Stimulated activated CD4-positive, alpha-beta T cell treated with anti-CD3 and anti-CD28 coated beads, Interleukin-15, amount 100 ng/mL, for 1 hour (primary cell): ENCODE measurements around the gene C1QC.

Experiments
- DNase-seq, 2 donors: peaks; one replicate each; pipeline ENCODE4 v3.0.0-alpha.2; 2020; ENCODE audit warnings: low read depth in 1 of 2, low spot score in 1 of 2

C1QC gene

DNA sequence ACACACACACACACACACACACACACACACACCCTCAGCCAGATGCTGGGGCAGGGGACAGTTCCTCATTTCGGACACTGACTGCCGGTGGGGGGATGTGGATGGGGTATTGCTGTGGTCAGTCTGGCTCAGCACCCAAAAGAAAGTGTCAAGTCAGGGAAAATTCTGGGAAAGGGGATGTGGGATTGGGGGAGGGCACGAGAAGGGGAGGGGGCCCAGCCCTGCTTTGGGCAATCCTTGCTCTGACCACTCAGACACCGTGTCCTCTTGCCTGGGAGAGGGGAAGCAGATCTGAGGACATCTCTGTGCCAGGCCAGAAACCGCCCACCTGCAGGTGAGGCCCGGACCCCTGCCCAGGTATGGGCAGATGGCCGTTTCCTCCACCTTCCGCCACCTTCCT is at the start of gene C1QC:
TSS of gene C1QC (plus strand) at position 253 of the 400 bp plus-strand sequence. CDS start 391 bp downstream, outside the sequence.
- DNase-seq, result no peak

- DNase-seq, result no peak
These were observed 49.0 kb upstream of the C1QC start for GRCh38 chr1:22594396-22594795.

GRCh38 chr1:22595108-22595507 is 48.3 kb upstream of the C1QC start:
- DNase-seq, result no peak

DNA sequence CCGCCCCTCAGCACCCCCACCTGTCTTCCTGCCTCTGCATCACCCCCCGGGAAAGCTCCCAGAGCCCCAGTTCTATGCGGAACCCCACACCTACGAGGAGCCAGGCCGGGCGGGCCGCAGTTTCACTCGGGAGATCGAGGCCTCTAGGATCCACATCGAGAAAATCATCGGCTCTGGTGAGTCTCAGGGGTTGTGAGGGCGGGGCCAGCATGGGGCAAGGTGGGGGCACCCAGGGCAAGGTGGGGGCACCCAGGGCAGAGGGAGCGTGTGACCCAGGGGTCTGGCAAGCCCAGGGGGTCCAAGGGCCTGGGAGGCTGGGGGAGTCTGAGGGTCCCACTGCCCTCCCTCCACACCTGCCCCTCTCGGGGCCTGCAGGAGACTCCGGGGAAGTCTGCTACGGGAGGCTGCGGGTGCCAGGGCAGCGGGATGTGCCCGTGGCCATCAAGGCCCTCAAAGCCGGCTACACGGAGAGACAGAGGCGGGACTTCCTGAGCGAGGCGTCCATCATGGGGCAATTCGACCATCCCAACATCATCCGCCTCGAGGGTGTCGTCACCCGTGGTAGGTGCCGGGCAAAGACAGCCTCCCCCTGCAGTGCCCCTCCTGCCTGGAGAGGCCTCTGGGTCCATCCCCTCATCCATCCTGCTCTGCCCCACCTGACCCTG is 46.0 kb upstream of the C1QC start:
- DNase-seq, result no peak

GRCh38 chr1:22597996-22598395 is 45.4 kb upstream of the C1QC start:
- no peak for DNase-seq

DNA sequence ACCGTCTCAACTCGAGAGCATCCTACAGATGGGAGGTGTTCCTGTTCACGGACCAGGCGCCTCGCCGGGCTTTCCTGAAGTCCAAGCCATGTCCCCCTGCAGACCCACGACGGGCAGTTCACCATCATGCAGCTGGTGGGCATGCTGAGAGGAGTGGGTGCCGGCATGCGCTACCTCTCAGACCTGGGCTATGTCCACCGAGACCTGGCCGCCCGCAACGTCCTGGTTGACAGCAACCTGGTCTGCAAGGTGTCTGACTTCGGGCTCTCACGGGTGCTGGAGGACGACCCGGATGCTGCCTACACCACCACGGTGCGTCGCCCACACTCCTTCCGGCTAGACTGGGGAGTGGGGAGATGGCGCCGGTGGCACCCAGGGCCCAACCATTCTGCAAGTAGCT is 44.7 kb upstream of the C1QC start:
- DNase-seq, result no peak

DNA sequence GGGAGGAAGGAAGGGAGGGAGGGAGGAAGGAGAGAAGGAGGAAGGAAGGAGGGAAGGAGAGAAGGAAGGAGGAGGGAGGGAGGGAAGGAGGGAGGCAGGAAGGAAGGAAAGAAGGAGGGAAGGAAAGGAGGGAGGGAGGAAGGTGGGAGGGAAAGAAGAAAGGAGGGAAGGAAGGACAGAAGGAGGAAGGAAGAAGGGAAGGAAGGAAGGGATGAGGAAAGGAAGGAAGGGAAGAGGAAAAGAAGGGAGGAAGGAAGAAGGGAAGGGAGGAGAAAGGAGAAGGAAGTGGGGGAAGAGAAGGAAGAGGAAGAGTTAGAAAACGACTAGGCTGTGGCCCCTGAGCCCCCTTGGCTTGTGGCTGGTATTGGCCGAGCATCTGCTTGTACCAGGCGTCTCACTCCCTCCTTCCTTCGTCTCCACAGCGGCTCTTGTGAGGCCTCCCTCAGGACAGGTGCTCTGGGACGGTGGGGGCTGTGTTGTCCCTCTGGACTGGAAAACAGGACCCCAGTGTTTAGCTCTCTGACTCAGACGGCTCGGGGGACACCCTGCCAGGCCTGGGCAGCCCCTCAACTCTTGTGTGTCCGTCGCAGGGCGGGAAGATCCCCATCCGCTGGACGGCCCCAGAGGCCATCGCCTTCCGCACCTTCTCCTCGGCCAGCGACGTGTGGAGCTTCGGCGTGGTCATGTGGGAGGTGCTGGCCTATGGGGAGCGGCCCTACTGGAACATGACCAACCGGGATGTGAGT is 43.2 kb upstream of the C1QC start:
- no peak for DNase-seq

DNA sequence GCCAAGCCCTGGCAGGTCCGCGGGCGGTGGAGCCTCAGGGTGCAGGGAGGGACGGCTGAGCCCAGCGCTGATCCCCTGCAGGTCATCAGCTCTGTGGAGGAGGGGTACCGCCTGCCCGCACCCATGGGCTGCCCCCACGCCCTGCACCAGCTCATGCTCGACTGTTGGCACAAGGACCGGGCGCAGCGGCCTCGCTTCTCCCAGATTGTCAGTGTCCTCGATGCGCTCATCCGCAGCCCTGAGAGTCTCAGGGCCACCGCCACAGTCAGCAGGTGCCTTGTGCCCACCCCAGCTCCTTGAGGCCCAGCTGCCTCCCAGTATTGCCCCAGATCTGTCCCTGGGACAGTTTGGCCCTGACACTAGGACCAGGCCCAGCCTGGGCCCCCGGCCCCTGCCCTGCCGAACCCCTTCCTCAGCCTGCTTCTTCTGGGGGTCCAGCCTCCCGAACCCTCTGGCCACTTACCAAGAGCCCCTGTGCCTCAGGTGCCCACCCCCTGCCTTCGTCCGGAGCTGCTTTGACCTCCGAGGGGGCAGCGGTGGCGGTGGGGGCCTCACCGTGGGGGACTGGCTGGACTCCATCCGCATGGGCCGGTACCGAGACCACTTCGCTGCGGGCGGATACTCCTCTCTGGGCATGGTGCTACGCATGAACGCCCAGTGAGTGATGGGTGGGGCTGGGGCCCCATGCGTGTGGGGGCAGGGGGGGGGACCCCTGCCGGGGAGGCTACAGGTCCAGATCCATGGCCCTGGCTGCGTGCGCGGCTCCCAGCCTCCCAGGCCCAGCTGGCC is 42.4 kb upstream of the C1QC start:
- no peak for DNase-seq

DNA sequence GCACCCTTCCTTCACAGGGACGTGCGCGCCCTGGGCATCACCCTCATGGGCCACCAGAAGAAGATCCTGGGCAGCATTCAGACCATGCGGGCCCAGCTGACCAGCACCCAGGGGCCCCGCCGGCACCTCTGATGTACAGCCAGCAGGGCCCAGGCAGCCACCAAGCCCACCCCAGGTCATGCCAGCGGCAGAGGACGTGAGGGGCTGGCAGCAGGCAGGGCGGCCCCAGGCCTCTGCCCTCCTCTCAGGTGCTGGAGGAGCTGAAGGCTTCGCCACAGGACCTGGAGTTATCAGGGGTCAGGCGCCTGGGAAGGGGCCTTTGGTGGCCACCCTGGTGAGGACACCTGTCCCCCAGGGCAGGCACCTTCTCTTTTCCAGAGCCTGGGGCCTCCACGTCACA is 41.8 kb upstream of the C1QC start:
- DNase-seq, result no peak

DNA sequence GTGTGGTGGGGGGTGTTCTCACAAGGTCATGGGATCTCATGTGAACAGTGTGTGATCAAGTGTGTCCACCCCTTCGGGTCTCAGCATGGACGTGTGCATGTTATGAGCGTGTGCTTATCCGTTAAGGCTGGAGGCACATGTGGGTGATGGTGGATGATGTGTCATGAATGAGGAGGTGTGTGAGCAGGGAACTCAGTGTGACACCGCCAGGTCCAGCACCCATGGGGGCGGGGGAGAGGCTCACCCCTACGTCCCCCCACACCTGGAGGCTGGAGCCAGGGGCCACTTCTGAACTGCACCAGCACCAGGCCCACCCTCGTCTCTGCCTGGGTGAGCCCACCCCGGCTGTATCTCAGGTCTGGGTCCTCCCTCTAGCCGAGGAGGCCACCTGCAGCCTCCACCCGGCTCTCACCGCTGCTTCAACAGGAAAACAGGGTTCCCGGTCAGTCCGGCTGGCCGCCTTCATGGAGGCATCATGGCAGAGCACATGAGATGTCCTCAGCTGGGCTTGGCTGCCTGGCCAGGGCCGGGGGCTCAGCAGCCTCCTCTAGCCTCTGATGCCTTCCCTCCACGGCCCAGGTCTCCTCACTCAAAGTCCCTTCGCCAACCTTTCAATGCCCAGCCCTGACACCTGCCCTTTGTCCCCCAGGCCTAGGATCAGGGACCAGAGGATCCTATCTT is 41.2 kb upstream of the C1QC start:
- no peak for DNase-seq

- no peak for DNase-seq
These were observed 37.3 kb upstream of the C1QC start for GRCh38 chr1:22606161-22606560.

DNA sequence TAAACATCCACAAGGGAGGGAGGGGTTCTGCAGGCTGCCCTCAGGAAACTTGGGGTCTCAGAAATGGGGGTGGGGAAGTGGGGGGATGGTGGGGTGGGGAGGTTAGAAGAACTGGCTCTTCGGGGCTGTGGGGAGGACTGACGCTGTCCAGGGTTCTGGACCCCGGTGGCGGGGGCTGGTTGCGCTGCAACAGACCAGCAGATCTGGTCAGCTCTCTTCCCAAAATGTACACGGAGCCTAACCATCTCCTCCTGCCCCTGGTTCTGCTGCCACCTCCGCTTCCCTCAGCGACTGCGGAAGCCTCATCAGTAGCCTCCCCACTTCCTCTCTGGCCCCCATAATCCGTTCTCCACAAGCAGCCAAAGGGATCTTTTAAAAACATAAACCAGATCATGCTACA is 36.3 kb upstream of the C1QC start:
- DNase-seq, result no peak

- no peak for DNase-seq
These were observed 35.1 kb upstream of the C1QC start for GRCh38 chr1:22608361-22608760.

GRCh38 chr1:22609291-22609690 is 34.1 kb upstream of the C1QC start:
- no peak for DNase-seq

DNA sequence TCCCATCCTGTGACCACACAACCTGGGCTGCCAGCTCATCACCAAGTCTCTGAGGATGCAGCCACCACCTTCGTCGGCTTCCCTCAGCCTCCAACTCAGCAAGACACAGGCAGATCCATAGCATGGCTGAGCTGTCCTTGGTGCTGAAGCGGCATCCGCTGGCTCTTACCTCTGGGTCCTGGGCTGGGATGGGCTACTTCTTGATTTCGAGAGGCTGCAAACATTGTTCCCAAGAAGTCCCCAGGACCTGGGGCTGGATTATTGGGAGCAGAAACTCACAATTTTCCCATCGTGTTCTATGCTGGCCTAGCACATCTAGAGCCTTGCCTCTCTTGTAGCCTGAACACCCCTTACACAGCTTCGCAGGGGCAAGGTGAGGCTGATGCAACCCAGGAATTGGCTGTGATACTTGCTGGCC is 31.9 kb upstream of the C1QC start:
- no peak for DNase-seq

DNA sequence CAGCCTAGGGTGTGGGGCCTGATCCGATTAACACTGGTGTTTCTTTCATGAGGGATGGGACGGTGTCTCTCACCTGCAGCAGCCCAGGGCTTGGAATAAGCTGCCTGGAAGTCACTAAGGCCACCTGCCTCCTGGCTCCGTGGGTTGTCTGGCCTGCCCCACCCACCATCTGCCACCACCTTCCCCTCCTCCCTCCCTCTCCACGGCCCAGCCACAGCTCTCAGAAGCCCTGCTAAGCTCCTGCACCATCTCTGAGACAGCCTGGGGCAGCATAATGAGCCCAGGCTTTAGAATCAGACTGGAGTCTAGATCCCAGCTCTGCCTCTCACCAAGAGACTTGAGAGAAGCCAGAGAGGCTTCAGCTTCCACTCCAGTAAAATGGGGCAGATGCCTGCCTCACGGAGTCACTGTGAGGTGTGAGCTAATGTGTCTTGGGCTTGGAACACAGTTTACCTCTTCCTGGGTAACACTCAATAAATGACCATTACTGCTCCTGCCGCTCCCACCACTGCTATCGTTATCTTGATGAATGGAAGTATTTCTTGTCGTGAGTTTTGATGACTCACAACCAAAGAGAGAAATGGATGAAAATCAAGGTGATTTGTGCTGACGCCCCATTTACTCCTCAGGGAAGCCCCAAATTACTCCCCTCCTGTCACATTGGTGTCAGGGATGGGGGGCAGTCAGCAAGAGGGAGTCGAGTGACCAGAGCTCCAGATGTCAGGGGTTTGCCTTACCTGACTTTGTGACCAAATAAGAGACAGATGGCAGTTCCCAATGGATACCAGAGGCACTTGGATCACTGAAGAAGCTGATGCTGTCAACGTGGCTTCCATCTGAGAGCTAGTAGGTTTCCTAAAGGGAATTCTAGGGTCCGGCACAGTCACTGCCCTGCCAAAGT is 30.5 kb upstream of the C1QC start:
- DNase-seq, result no peak

DNA sequence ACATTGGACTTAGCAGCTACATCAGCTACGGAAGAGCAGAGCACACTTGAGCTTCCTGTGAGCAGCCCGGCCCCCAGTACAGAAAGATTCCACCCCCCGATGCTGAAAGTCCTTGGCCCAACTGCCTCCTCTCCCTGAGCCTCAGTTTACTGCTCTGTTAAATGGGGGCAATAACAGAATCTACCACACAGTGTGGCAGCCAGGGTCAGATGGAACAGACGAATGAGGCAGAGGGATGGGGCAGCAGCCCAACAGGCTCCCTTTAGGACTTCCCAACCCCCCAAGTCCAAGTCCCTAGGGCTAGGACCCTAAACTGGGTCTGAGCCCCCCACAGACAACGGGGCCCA is 29.9 kb upstream of the C1QC start:
- no peak for DNase-seq

DNA sequence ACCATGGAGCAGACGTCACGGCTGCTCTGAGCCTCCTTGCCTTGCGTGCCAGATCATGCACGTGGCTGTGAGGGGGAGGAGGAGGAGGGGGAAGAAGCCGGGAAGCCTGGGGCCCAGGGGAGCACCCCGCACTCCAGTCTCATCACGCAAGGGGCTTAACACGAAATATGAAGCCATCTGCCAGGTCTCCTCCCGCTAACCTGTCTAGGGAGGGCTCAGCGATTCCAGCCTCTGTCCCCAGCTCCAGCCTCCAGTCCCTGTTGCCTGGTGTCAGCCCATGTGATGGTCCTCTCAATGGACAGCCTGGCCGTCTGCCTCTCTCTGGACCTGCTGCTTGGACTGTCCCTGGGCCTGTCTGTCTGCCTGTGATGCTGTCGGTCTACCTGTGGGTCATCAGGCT is 29.5 kb upstream of the C1QC start:
- DNase-seq, result no peak

DNA sequence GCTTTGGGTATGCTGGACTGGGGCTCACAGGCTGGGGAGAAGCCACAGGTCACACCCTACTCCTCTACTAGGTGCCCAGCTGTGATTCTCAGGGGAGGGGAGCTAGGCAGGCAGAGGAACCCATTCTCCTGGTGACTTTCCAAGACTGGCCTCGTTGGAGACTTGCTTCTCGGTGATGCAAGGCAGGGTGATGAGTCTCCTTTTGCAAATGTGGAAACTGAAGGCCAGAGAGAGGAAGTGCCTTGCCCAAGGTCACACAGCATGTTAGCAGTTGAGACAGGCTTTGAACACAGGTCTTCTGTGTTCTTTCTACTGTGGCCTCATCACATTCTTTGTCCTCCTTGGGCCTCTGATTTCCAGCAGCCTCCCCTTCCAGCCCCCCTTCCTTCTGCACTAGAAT is 27.5 kb upstream of the C1QC start:
- DNase-seq, result no peak

GRCh38 chr1:22616571-22616970 is 26.9 kb upstream of the C1QC start:
- DNase-seq, result no peak

DNA sequence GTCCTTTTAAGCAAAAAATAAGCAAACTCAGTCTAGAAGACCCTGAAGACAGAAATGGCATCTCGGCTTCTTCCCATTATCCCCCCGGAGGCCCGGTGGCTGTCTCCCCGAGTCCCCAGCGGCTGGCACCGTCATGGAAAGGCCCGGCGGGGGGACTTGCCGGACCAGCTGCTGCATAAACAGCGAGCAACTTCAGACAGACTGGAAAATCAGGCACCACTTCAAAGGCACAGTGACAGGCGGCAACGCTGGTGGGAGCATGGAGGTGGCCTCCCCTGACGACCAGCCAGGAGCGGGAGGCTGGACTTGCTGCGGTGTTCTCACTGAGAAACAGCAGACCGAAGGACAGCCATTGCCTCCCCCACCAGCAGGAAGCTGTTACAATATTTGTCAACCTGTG is 25.4 kb upstream of the C1QC start:
- no peak for DNase-seq
